LNCaP clone FGC (cell line): ENCODE measurements around the gene PHF23.

Experiments used
- DNase-seq: peaks from one replicate; pipeline ENCODE4 v3.0.0-alpha.2; 2011; ENCODE audit warnings: low read depth
- H3K4me3 ChIP-seq: 2 replicates; pipeline ENCODE4 v1.5.1; 2011; ENCODE audit warnings: mild to moderate bottlenecking, low read depth, low read length, control low read depth
- CTCF ChIP-seq: IDR thresholded peaks from 2 replicates; pipeline ENCODE4 v1.5.1; 2012; ENCODE audit warnings: mild to moderate bottlenecking; ENCODE audit not compliant: control insufficient read depth, insufficient read depth; ENCODE audit errors: extremely low read depth

The PHF23 gene

GRCh38 chr17:7281074-7281952 lies 42.1 kb upstream of the PHF23 start, which contains the start of gene SLC2A4:
TSS of gene SLC2A4 (plus strand) at chr17:7281718. CDS start at chr17:7281935, 217 bp downstream.
- H3K4me3 ChIP-seq, result peak within 1 kb of the TSS; percentile 70
- no peak for TF ChIP-seq CTCF
- DNase-seq, result peak; percentile 84

GRCh38 chr17:7280519-7281073 lies 41.3 kb upstream of the PHF23 start:
- DNase-seq, result peak; percentile 69
- H3K4me3 ChIP-seq, result peak overlapping the region; percentile 70
- TF ChIP-seq CTCF, result peak; percentile 90

- H3K4me3 ChIP-seq, result no peak overlapping the region
- TF ChIP-seq CTCF, result no peak
- no peak for DNase-seq
Measured at GRCh38 chr17:7279448-7279847, 40.2 kb upstream of the PHF23 start.

- DNase-seq, result no peak
- TF ChIP-seq CTCF, result no peak
- no peak overlapping the region for H3K4me3 ChIP-seq
Measured at GRCh38 chr17:7266784-7267183, 27.5 kb upstream of the PHF23 start.

- peak overlapping the region; percentile 96 for H3K4me3 ChIP-seq
- TF ChIP-seq CTCF, result no peak
- DNase-seq, result no peak
Measured at GRCh38 chr17:7263801-7264078, 24.5 kb upstream of the PHF23 start.

- TF ChIP-seq CTCF, result no peak
- peak overlapping the region; percentile 96 for H3K4me3 ChIP-seq
- DNase-seq, result peak; percentile 73
Measured at GRCh38 chr17:7262935-7263800, 23.9 kb upstream of the PHF23 start.
